Memory B cell (primary cell): ENCODE results near the gene UNKL.
A peak's percentile ranks its signal among the peaks of the same experiment; 100 is the strongest.
"Not testable (repeated sequence)": the region's sequence is repeated elsewhere in the genome, so short reads cannot be mapped to it uniquely, and the experiment has no call there.

Experiments used
- ATAC-seq: fragments of 150-1000 bp; cut with Tn5 transposase; 2 replicates; pipeline ENCODE4 v1.10.0; 2021; ENCODE audit warnings: low read depth, mild to moderate bottlenecking, moderate library complexity
- DNase-seq, 2 donors: peaks; one replicate each; pipeline ENCODE4 v3.0.0; 2022; ENCODE audit warnings: low spot score in 2 of 2
- H3K27ac Mint-ChIP-seq: one replicate; pipeline ENCODE4 v1.8.0; 2022; ENCODE audit warnings: mild to moderate bottlenecking, moderate library complexity, mixed read lengths
- H3K27me3 Mint-ChIP-seq: one replicate; pipeline ENCODE4 v1.8.0; 2022; ENCODE audit warnings: mixed read lengths
- H3K36me3 Mint-ChIP-seq: one replicate; pipeline ENCODE4 v1.8.0; 2022; ENCODE audit warnings: mild to moderate bottlenecking, mixed read lengths
- H3K4me1 Mint-ChIP-seq: one replicate; pipeline ENCODE4 v1.8.0; 2022; ENCODE audit warnings: mixed read lengths
- H3K4me3 Mint-ChIP-seq: one replicate; pipeline ENCODE4 v1.8.0; 2022; ENCODE audit warnings: mild to moderate bottlenecking, moderate library complexity, mixed read lengths
- H3K9me3 Mint-ChIP-seq: one replicate; pipeline ENCODE4 v1.8.0; 2022; ENCODE audit warnings: mixed read lengths

UNKL gene

DNA sequence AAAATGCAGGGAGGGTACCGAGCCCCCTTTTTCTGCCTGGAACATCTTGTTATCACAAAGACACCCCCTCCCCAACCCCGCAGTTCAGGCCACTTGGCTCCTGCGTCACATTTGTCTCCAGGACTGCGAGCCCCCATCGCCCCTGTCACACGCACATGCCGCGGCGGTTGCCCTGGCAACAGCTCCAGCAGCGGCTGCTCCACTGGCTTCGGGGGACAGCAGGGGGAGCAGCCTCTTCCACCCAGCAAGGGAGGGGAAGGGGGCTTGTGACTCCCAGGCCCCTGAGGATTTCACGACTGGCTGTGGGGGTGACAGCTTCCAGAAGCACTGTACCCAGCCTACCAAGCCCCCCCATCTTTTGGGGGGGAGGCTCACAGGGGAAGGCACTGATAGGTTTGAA, 78.5 kb downstream of the UNKL start:
- H3K9me3 Mint-ChIP-seq: no peaks in the 10 kb centered on the region
- no peaks in the 10 kb centered on the region for H3K27me3 Mint-ChIP-seq
- H3K36me3 Mint-ChIP-seq: no peaks in the 10 kb centered on the region
- peaks cover 8% of the 10 kb centered on the region for H3K4me1 Mint-ChIP-seq
- no peak overlapping the region for H3K27ac Mint-ChIP-seq
- peak in 1 of 2 donors; percentile 33 for DNase-seq
- H3K4me3 Mint-ChIP-seq: peak overlapping the region; percentile 11
- ATAC-seq: no peak

DNA sequence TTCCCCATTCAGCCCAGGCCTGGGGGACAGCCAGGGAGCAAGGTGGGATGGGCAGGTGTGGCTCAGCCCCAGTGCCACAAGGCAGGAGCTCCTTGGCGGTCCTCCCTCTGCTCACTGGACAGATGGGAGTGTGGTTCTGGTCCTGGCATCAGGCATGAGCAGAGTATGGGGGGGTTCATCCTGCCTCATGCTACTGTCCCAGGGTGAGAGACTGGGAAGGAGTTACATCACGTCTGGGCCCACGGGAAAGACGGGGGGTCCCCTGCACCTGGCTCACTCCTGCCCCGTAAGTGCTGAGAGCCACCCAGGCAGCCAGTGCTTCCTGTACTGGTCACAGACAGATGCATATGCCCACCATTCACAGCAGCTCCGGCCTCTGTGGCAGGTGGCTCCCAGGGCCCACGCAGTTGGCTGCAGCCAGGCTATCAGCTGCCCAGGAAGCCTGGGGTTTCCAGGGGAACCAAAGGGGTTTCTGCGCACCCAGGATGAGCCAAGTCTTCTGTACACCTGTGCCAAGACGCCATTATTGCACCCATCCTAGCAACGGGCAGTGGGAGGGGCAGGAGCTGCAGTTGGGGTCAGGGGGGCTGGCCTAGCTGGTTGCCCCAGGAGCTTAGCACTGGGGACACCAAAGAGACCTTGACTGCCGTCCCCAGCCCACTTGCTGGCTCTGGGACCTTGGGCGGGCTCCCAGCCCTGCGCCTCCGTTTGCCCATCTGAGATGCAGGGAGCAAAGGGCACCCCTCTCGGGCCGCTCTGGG, 79.1 kb downstream of the UNKL start:
- ATAC-seq: peak; percentile 4
- H3K9me3 Mint-ChIP-seq: no peaks in the 10 kb centered on the region
- no peaks in the 10 kb centered on the region for H3K27me3 Mint-ChIP-seq
- peak overlapping the region; percentile 71 for H3K4me3 Mint-ChIP-seq
- DNase-seq: peak in 1 of 2 donors; percentile 35
- peaks cover 6% of the 10 kb centered on the region for H3K4me1 Mint-ChIP-seq
- H3K27ac Mint-ChIP-seq: peak overlapping the region; percentile 41
- H3K36me3 Mint-ChIP-seq: no peaks in the 10 kb centered on the region

DNA sequence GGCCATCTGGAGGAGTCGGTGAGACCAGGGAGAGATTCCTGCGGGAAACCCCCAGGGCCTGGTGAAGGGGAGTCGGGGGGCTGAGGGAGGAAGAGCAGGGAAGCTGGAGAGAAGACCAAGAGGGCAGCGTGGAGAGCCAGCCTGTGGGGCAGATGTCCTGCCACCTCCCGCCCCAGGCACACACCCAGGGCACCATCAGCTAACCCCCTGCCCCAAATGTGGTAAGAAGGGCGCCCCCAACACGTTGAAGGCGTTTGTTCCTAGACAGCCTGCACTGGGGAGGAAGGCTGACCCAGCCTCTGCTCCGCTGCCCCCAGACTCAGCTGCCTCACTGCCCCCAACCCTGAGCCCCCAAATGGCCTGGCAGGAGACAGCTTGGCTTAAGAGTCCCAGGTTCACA, 79.8 kb downstream of the UNKL start:
- DNase-seq: peak in 1 of 2 donors; percentile 44
- H3K27ac Mint-ChIP-seq: peak overlapping the region; percentile 41
- H3K4me1 Mint-ChIP-seq: peaks cover 6% of the 10 kb centered on the region
- H3K27me3 Mint-ChIP-seq: no peaks in the 10 kb centered on the region
- H3K4me3 Mint-ChIP-seq: peak overlapping the region; percentile 71
- H3K36me3 Mint-ChIP-seq: no peaks in the 10 kb centered on the region
- no peak for ATAC-seq
- H3K9me3 Mint-ChIP-seq: no peaks in the 10 kb centered on the region

DNA sequence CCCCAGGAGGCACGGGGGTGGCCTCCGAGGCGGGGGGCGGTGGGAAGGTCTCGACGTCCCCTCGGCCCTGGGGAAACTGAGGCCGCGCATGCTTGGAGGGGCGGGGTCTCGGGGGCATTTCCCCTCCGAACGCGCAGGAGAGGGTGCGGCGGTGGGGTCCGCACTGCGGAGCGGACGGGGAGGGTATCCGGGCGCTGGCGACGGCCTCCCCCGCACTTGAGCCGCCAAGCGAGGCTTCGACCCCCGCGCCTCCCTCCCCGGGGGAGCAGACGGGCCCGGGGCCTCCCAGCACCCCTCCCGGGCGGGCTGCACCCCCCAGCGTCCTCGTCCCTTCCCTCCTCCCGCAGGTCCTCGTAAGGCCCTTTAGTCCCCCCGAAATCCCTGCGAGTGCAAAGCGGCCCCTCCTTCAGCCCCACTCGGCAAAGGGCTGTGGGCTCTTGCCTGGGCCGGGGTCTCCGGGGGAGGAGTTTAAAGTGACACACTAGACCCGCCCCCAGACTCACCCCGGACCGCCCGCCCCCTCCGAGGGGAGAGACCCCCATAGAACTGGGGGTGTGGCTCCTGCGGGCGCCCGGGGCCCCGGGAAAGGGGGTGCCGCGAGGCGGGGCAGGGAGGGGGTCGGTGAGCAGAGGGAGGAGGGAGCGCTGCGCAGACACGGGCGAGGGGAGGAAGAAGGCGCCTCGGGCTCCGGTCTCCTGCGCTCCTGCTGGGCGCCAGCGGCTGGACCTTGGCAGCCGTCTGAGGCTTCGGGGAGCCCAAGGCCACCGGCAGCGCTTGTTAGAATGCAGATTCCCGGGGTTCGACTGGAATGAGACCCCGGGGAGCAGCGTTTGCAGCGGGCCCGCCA, 80.4 kb downstream of the UNKL start:
- Mint-ChIP-seq H3K4me3 (peak overlapping the region; percentile 71), H3K36me3 (no peaks in the 10 kb centered on the region), H3K4me1 (peaks cover 6% of the 10 kb centered on the region), H3K27me3 (no peaks in the 10 kb centered on the region), H3K27ac (no peak overlapping the region), H3K9me3 (no peaks in the 10 kb centered on the region)
- ATAC-seq (no peak), DNase-seq (peak in 1 of 2 donors; percentile 42)

DNA sequence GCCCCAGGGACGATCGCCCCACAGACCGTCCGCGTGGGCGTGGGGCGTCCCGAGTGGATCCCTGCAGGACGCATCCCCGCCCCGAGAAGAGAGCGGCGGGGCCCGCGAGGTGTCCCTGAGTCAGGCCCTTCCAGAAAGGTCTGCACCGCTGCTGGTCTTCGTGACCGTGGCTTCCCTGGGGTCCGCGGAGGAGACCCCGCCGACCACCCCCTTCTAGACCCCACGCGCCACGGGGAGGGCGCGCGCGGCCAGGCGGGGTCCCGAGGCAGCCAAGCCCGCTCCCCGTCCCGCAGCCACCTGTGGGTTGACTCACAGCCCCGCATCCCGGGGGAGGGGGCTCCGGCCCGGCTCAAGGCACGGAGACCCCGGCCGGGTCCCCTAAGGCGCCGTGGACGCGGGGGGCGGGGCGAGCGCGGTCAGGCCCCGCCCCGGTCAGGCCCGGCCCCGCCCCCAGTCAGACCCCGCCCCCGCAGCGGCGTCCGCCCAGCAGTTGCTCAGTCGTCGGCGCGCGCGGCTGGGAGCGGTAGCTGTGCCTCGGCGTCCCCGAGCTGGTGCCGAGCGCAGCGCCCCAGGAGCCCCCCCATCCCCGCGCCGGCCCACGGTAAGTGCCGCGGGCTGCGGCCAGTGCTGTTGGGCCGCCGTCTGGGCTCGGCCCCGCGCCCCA, 81.2 kb downstream of the UNKL start, which contains the start of gene BAIAP3:
TSS of gene BAIAP3 (plus strand) at position 497 of the 664 bp plus-strand sequence. CDS start 4,905 bp downstream, outside the sequence.
- Mint-ChIP-seq H3K4me1 (peaks cover 6% of the 10 kb centered on the region), H3K9me3 (no peaks in the 10 kb centered on the region), H3K36me3 (no peaks in the 10 kb centered on the region), H3K4me3 (peak within 1 kb of the TSS; percentile 84), H3K27me3 (no peaks in the 10 kb centered on the region), H3K27ac (peak within 1 kb of the TSS; percentile 97)
- ATAC-seq: peak; percentile 39
- DNase-seq: peak; percentile 59 to 69

DNA sequence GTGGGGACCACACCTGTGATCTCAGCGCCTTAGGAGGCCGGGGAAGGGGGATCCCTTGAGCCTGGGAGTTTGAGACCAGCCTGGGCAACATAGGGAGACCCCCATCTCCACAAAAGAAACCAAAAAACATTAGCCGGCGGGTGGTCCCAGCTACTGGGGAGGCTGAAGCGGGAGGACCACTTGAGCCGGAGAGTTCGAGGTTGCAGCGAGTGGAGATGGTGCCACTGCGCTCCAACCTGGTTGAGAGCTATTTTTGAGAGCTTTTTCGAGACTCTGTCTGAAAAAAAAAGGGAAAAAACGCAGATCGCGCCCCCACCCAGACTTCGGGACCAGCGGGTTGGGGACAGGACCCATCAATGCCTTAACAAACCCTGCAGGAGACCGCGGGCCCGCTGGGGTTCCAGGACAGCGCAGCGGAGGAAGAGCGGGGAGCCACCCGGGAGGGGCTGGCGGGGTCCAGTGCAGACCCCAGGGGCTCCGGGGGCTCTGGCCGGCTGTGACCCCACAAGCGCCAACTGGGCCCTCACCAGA, 81.8 kb downstream of the UNKL start:
- Mint-ChIP-seq H3K4me3 (peak overlapping the region; percentile 84), H3K4me1 (peaks cover 6% of the 10 kb centered on the region), H3K36me3 (no peaks in the 10 kb centered on the region), H3K27me3 (no peaks in the 10 kb centered on the region), H3K9me3 (no peaks in the 10 kb centered on the region), H3K27ac (peak overlapping the region; percentile 97)
- DNase-seq (no peak), ATAC-seq (no peak)

DNA sequence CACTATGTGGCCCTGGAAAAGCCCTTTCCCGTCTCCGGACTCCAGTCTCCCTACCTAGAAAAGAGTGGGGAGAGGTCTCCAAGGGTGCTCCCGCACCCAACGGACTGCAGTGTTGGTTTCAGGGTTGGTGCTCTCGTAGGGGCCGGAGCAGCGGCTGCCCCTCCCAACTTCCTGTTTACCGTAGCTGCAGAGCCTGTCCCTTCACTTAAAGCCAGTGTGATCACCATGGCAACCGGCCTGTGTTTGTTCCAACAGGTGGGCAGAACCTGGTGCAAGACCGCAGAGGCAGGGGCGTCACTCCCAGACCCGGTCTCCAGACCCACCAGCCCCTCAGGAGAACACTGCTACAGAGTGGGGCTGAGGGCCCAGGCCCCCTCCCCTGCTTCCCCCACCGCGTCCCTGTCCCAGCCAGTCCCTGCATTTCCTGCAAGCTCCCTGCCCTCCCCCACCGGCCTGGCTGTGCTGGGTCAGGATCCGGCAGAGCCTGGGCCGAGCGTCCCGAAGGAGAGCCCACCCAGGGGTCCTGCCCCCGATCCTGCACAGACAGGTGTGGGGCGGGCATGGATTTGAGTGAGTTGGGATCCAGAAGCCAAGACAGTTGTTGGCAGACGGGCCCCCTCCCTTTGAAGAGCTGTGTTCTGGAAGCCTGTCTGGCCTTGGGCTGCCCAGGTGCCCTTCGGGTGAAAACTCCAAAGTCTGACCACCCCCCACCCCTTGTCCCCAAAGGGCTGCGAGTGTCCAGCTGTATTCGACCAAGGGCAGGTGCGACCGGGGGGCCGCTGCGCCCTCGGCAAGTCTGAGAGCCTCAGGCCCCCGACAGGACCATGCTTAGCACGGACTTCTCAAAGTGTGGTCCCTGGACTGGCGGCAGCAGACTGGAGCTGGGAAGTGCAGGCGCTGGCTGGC, 82.5 kb downstream of the UNKL start:
- H3K9me3 Mint-ChIP-seq: no peaks in the 10 kb centered on the region
- peaks cover 6% of the 10 kb centered on the region for H3K4me1 Mint-ChIP-seq
- ATAC-seq (peak; percentile 72), DNase-seq (peak; percentile 83 to 85)
- no peaks in the 10 kb centered on the region for H3K27me3 Mint-ChIP-seq
- peak overlapping the region; percentile 84 for H3K4me3 Mint-ChIP-seq
- H3K27ac Mint-ChIP-seq: peak overlapping the region; percentile 97
- no peaks in the 10 kb centered on the region for H3K36me3 Mint-ChIP-seq

DNA sequence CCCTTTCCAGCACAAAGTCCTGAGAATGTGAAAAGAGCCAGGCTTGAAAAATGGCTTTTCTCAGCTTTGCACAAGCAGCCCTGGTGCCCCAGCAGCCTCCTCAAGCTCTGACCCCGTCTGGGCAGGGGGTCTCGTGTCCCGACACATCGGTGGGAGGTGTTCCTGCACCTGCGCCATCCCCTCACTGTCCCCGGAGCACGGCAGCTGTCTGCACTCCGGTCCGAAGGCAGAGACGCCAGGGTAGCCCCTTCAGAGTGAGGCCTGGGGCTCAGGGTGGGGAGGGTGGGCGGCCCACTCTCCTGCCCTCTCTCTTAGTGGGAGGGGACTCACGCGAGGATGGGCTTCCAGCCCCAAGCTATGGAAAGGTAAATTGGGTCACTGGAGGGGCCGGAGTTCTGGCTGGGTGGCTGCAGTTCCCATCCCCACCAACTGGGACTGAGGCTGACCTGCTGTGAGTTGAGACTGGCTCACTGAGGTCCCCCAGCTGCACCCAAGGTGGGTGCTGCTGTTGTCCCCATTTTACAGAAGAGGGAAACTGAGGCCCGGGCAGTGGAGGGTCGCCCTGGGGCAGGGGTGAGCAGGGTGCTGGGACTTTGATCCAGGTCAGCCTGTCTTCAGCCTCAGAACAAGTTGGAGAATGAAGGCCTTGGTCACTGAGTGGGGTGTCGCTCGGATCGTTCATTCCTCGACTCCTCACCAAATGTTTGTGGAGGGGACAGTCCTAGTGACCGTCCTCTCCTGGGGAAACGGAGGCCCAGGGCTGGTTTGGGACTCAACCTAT, 83.4 kb downstream of the UNKL start:
- Mint-ChIP-seq H3K27me3 (no peaks in the 10 kb centered on the region), H3K4me1 (peaks cover 8% of the 10 kb centered on the region), H3K9me3 (no peaks in the 10 kb centered on the region), H3K27ac (peak overlapping the region; percentile 97), H3K4me3 (peak overlapping the region; percentile 84), H3K36me3 (no peaks in the 10 kb centered on the region)
- ATAC-seq (no peak), DNase-seq (peak in 1 of 2 donors; percentile 35)

DNA sequence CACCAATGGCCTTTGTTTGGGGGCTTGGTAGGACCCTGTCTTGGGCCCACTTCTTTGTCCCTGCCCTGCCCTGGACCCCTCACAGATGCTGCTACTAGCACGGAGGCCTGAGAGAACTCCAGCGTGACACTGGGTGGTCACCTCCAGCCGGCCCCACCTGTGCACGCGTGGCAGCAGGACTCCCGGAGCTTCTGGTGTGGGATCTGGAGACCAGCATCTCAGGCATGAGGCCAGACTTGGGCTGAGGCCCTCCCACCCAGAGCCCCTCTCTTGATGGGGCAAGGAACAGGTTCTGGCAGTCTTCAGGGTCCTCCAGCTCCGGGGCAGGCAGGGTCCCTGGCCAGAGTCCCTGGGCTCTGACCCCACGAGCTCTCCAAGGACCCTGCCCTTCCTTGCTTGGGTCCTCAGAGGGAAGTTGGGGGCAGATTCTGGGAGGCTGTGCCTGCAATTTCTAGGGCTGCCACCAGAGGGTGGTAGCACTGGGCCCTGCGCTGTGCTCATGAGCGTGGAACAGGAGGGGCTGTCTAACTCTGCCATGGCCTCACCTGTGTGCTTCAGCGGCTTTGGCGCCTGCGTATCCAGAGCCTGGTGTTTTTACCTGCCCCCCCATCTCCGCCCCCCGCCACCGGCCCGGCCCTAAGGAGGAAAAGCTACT, 84.1 kb downstream of the UNKL start:
- no peaks in the 10 kb centered on the region for H3K27me3 Mint-ChIP-seq
- ATAC-seq: no peak
- no peaks in the 10 kb centered on the region for H3K9me3 Mint-ChIP-seq
- peak in 1 of 2 donors; percentile 33 for DNase-seq
- H3K36me3 Mint-ChIP-seq: no peaks in the 10 kb centered on the region
- H3K4me3 Mint-ChIP-seq: no peak overlapping the region
- peaks cover 9% of the 10 kb centered on the region for H3K4me1 Mint-ChIP-seq
- peak overlapping the region; percentile 86 for H3K27ac Mint-ChIP-seq

DNA sequence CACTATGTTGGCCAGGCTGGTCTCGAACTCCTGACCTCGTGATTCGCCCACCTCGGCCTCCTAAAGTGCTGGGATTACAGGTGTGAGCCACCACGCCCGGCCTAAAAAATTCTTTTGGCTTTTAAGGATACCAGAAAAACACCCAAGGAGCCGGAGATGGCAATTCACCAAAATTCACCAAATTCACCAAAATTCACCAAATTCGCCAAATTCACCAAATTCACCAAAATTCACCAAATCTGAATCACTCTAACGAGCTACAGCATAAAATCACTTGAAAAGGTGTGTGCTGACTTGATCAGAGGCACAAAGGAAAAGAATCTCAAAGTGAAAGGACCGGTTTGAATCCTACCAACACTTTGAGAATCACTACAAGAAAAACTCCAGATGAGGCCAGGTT, 85.5 kb downstream of the UNKL start:
- ATAC-seq, H3K4me3 Mint-ChIP-seq, DNase-seq, H3K9me3 Mint-ChIP-seq, H3K4me1 Mint-ChIP-seq, H3K27me3 Mint-ChIP-seq, H3K36me3 Mint-ChIP-seq: not testable (repeated sequence)
- peak overlapping the region; percentile 86 for H3K27ac Mint-ChIP-seq

DNA sequence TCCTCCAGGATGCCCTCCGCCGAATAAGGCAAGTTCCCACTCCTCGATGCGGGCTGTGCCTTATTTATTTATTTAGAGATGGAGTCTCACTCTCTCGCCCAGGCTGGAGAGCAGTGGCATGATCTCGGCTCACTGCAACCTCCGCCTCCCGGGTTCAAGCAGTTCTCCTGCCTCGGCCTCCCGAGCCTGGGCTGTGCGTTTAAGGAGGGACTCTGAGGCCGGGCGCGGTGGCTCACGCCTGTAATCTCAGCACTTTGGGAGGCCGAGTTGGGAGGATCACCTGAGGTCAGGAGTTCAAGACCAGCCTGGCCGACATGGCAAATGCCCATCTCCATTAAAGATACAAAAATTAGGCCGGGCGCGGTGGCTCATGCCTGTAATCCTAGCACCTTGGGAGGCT, 86.4 kb downstream of the UNKL start:
- H3K9me3 Mint-ChIP-seq, ATAC-seq, H3K4me1 Mint-ChIP-seq, DNase-seq, H3K27me3 Mint-ChIP-seq, H3K4me3 Mint-ChIP-seq: not testable (repeated sequence)
- peaks cover 11% of the 10 kb centered on the region for H3K36me3 Mint-ChIP-seq
- peak overlapping the region; percentile 99 for H3K27ac Mint-ChIP-seq

DNA sequence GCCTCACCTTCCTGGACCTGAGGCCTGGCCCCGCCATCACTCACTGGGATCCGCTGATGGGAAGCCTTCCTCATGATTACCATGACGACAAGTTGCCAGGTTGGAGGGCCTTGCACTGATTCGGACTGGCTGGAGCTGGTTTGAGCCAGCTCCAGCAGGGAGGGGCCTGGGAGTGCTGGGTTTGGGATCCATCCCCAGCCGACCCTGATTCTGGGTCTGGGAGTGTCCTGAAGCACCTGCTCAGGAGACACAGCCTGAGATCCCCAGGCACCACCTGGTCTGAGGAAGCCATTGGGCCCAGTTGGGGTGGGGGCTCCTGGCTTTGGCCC, 86.9 kb downstream of the UNKL start:
- Mint-ChIP-seq H3K9me3 (no peaks in the 10 kb centered on the region), H3K4me3 (no peak overlapping the region), H3K36me3 (peaks cover 11% of the 10 kb centered on the region), H3K27me3 (no peaks in the 10 kb centered on the region), H3K27ac (peak overlapping the region; percentile 99), H3K4me1 (peaks cover 7% of the 10 kb centered on the region)
- ATAC-seq (no peak), DNase-seq (no peak)
